H9 (cell line): ENCODE measurements around the gene XIRP2. TPM values are rescaled to one million over a fixed set of nuclear protein-coding genes. Genes with fewer than 3 reads are reported as not detected.

Source experiments
- DNase-seq: peaks from one replicate; pipeline ENCODE4 v3.0.0-alpha.2; 2017
- H2AFZ ChIP-seq: one replicate; pipeline ENCODE4 v1.6.1; 2013; ENCODE audit warnings: mild to moderate bottlenecking, low read length, control low read depth, moderate library complexity
- H2AK5ac ChIP-seq: 2 replicates; pipeline ENCODE4 v1.6.1; 2013; ENCODE audit warnings: low read length, control low read depth, mixed read lengths; ENCODE audit not compliant: insufficient read length
- H2BK120ac ChIP-seq: one replicate; pipeline ENCODE4 v1.6.1; 2013; ENCODE audit warnings: low read depth, mild to moderate bottlenecking, low read length, control low read depth, inconsistent platforms; ENCODE audit not compliant: poor library complexity, severe bottlenecking
- H2BK12ac ChIP-seq: 2 replicates; pipeline ENCODE4 v1.6.1; 2013; ENCODE audit warnings: low read length, control low read depth, mixed read lengths, low read depth; ENCODE audit not compliant: insufficient read length
- H2BK15ac ChIP-seq: 2 replicates; pipeline ENCODE4 v1.6.1; 2013; ENCODE audit warnings: low read depth, low read length, control low read depth
- H2BK20ac ChIP-seq: one replicate; pipeline ENCODE4 v1.6.1; 2013; ENCODE audit warnings: low read depth, mild to moderate bottlenecking, low read length, control low read depth, inconsistent platforms; ENCODE audit not compliant: poor library complexity, severe bottlenecking
- H2BK5ac ChIP-seq: 2 replicates; pipeline ENCODE4 v1.6.1; 2013; ENCODE audit warnings: low read length, control low read depth, mixed read lengths; ENCODE audit not compliant: insufficient read length
- H3K14ac ChIP-seq: 2 replicates; pipeline ENCODE4 v1.6.1; 2013; ENCODE audit warnings: low read length, control low read depth; ENCODE audit not compliant: insufficient read depth
- H3K18ac ChIP-seq: 2 replicates; pipeline ENCODE4 v1.6.1; 2013; ENCODE audit warnings: low read depth, mild to moderate bottlenecking, mixed read lengths, low read length, control low read depth; ENCODE audit not compliant: insufficient read length
- H3K23ac ChIP-seq: 2 replicates; pipeline ENCODE4 v1.6.1; 2013; ENCODE audit warnings: low read length, control low read depth, mixed read lengths, low read depth; ENCODE audit not compliant: insufficient read length
- H3K23me2 ChIP-seq: 2 replicates; pipeline ENCODE4 v1.6.1; 2013; ENCODE audit warnings: low read depth, mild to moderate bottlenecking, mixed read lengths, low read length, control low read depth; ENCODE audit not compliant: insufficient read length, poor library complexity, severe bottlenecking
- H3K27ac ChIP-seq: 2 replicates; pipeline ENCODE4 v1.5.1; 2013; ENCODE audit warnings: low read length, control low read depth, mixed read lengths, low read depth; ENCODE audit not compliant: insufficient read length
- H3K27me3 ChIP-seq: 2 replicates; pipeline ENCODE4 v1.6.1; 2013; ENCODE audit warnings: low read length, control low read depth, inconsistent platforms; ENCODE audit not compliant: insufficient read depth
- H3K4ac ChIP-seq: 2 replicates; pipeline ENCODE4 v1.6.1; 2013; ENCODE audit warnings: low read depth, mild to moderate bottlenecking, control low read depth, inconsistent platforms, low read length, moderate library complexity
- H3K4me1 ChIP-seq: 2 replicates; pipeline ENCODE4 v1.6.1; 2013; ENCODE audit warnings: low read length, control low read depth, inconsistent platforms; ENCODE audit not compliant: insufficient read depth
- H3K4me2 ChIP-seq: 2 replicates; pipeline ENCODE4 v1.6.1; 2013; ENCODE audit warnings: low read length, control low read depth, mixed read lengths; ENCODE audit not compliant: insufficient read length, insufficient read depth
- H3K56ac ChIP-seq: 2 replicates; pipeline ENCODE4 v1.6.1; 2013; ENCODE audit warnings: low read depth, mild to moderate bottlenecking, mixed read lengths, low read length, control low read depth; ENCODE audit not compliant: insufficient read length
- H3K79me1 ChIP-seq: 2 replicates; pipeline ENCODE4 v1.6.1; 2013; ENCODE audit warnings: low read depth, mild to moderate bottlenecking, moderate library complexity, low read length, control low read depth, inconsistent platforms; ENCODE audit not compliant: insufficient read depth, poor library complexity, severe bottlenecking
- H3K79me2 ChIP-seq: 2 replicates; pipeline ENCODE4 v1.6.1; 2013; ENCODE audit warnings: low read length, control low read depth, inconsistent platforms; ENCODE audit not compliant: insufficient read depth
- H3K9ac ChIP-seq: 2 replicates; pipeline ENCODE4 v1.6.1; 2013; ENCODE audit warnings: low read length, control low read depth, mixed read lengths; ENCODE audit not compliant: insufficient read length; ENCODE audit errors: extremely low read depth
- H3K9me3 ChIP-seq: one replicate; pipeline ENCODE4 v1.6.1; 2013; ENCODE audit warnings: low read depth, low read length, inconsistent platforms; ENCODE audit not compliant: control insufficient read depth
- H3T11ph ChIP-seq: one replicate; pipeline ENCODE4 v1.6.1; 2013; ENCODE audit warnings: mild to moderate bottlenecking, low read length, control low read depth, inconsistent platforms
- H4K20me1 ChIP-seq: one replicate; pipeline ENCODE4 v1.6.1; 2013; ENCODE audit not compliant: control insufficient read depth, insufficient read length, insufficient read depth
- H4K5ac ChIP-seq: 2 replicates; pipeline ENCODE4 v1.6.1; 2013; ENCODE audit warnings: low read depth, mild to moderate bottlenecking, mixed read lengths, low read length, control low read depth; ENCODE audit not compliant: insufficient read length
- H4K8ac ChIP-seq: replicated peaks from 2 replicates; pipeline ENCODE4 v1.6.1; 2013; ENCODE audit warnings: low read length, control low read depth, mixed read lengths, low read depth; ENCODE audit not compliant: insufficient read length
- H4K91ac ChIP-seq: 2 replicates; pipeline ENCODE4 v1.6.1; 2013; ENCODE audit warnings: low read depth, mild to moderate bottlenecking, moderate library complexity, mixed read lengths, low read length, control low read depth; ENCODE audit not compliant: insufficient read length
- H3K27ac Mint-ChIP-seq, 3 experiments: 2 replicates in 2 of 3; 3 replicates in 1 of 3; pipeline ENCODE4 v1.8.0; 2020 to 2021; ENCODE audit warnings: mixed read lengths in 3 of 3, mild to moderate bottlenecking in 1 of 3, moderate library complexity in 1 of 3
- H3K27me3 Mint-ChIP-seq: 2 replicates; pipeline ENCODE4 v1.8.0; 2021; ENCODE audit warnings: low read depth, mild to moderate bottlenecking, moderate library complexity, mixed read lengths
- H3K36me3 Mint-ChIP-seq, 3 experiments: 2 replicates in 2 of 3; 3 replicates in 1 of 3; pipeline ENCODE4 v1.8.0; 2020 to 2021; ENCODE audit warnings: low read depth in 3 of 3, mixed read lengths in 3 of 3; ENCODE audit not compliant: insufficient read depth in 1 of 3
- H3K4me1 Mint-ChIP-seq, 2 experiments: 2 replicates each; pipeline ENCODE4 v1.8.0; 2020; ENCODE audit warnings: mixed read lengths in 2 of 2
- H3K4me3 Mint-ChIP-seq, 2 experiments: 2 replicates in 1 of 2; 3 replicates in 1 of 2; pipeline ENCODE4 v1.8.0; 2020 to 2021; ENCODE audit warnings: mild to moderate bottlenecking in 2 of 2, mixed read lengths in 2 of 2, moderate library complexity in 1 of 2
- H3K9me3 Mint-ChIP-seq, 2 experiments: 2 replicates in 1 of 2; 3 replicates in 1 of 2; pipeline ENCODE4 v1.8.0; 2020; ENCODE audit warnings: mild to moderate bottlenecking in 2 of 2, mixed read lengths in 2 of 2, moderate library complexity in 1 of 2
- CTCF ChIP-seq: fragments of 200-600 bp; sonication (generic); conservative IDR thresholded peaks from 3 replicates; pipeline ENCODE4 v1.8.0; 2021; ENCODE audit warnings: antibody characterized with exemption, mild to moderate bottlenecking
- WGBS: extraction: QIAGEN DNeasy Blood & Tissue Kit; methylation state at CpG from one replicate; pipeline ENCODE4 v1.1.7; 2013; ENCODE audit warnings: missing lambda C conversion rate, low lambda C conversion rate, mixed read lengths; ENCODE audit not compliant: insufficient read length; ENCODE audit errors: extremely low coverage; 5-methylcytosine and 5-hydroxymethylcytosine counted together
- total RNA-seq: library from RNA; stranded (reverse); gene quantifications from 2 replicates; pipeline ENCODE4 v1.2.1, GENCODE V29; 2021

Gene XIRP2
- total RNA-seq, 1 experiment from 2014 or later = 0.07 TPM

- Histone ChIP-seq H2BK12ac (no peak overlapping the region), H2BK15ac (no peak overlapping the region), H4K20me1 (no peaks in the 10 kb centered on the region), H2BK120ac (no peak overlapping the region), H3K79me2 (no peaks in the 10 kb centered on the region), H4K91ac (no peak overlapping the region), H2BK20ac (no peak overlapping the region), H2AFZ (no peak overlapping the region), H2AK5ac (no peak overlapping the region), H3K23me2 (no peaks in the 10 kb centered on the region), H3K79me1 (no peaks in the 10 kb centered on the region), H3T11ph (no peak overlapping the region), H3K56ac (no peak overlapping the region), H3K27me3 (no peaks in the 10 kb centered on the region), H3K9ac (no peak overlapping the region), H3K4ac (no peak overlapping the region), H3K18ac (no peak overlapping the region), H2BK5ac (no peak overlapping the region), H3K4me1 (no peaks in the 10 kb centered on the region), H3K4me2 (no peak overlapping the region), H3K9me3 (no peaks in the 10 kb centered on the region), H3K27ac (no peak overlapping the region), H3K14ac (no peak overlapping the region), H4K5ac (no peak overlapping the region), H4K8ac (no peak overlapping the region), H3K23ac (no peak overlapping the region)
- H3K4me1 Mint-ChIP-seq = no peaks in the 10 kb centered on the region
- no peaks in the 10 kb centered on the region for H3K27me3 Mint-ChIP-seq
- no peak overlapping the region for H3K27ac Mint-ChIP-seq
- H3K36me3 Mint-ChIP-seq = no peaks in the 10 kb centered on the region; a peak in 2 of 7 replicates
- WGBS = no CpG with 5 or more reads among the region's 2 CpGs
- H3K4me3 Mint-ChIP-seq = no peak overlapping the region
- H3K9me3 Mint-ChIP-seq = peaks cover 5% of the 10 kb centered on the region in 2 experiments
- TF ChIP-seq CTCF = no peak
- DNase-seq = no peak
Observed at GRCh38 chr2:167100506-167100905, 212.2 kb downstream of the XIRP2 start.
